Activated CD8-positive, alpha-beta memory T cell treated with anti-CD3 and anti-CD28 coated beads, Interleukin-2, amount 50 U/mL, for 24 hours (primary cell): ENCODE measurements around the gene CMTM7.
"Not testable (repeated sequence)": the region's sequence is repeated elsewhere in the genome, so short reads cannot be mapped to it uniquely, and the experiment has no call there.

Source experiments
- DNase-seq: peaks from one replicate; pipeline ENCODE4 v3.0.0-alpha.2; 2020; ENCODE audit errors: extremely low read depth

Gene CMTM7

DNA sequence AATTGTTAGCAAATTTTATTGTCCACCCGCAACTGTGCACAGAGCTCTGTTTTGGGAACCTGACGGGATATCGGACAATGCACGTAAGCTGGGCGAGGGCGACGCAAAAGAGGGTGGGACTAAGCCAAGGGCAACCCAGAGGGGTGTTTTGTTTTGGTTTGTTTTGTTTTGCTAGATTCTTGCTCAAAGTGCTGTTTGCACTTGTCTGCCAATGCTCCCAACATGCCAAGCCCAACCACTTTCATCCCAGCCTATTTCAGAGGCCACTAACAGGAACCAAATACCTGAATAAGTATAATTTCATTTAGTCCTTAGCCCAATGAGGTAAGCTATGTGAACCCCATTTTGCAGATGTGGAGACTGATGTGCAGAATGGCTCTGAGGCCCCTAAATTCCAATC lies 9.7 kb upstream of the CMTM7 start:
- no peak for DNase-seq

- DNase-seq = no peak
Observed at GRCh38 chr3:32383136-32383711, 8.4 kb upstream of the CMTM7 start.

DNA sequence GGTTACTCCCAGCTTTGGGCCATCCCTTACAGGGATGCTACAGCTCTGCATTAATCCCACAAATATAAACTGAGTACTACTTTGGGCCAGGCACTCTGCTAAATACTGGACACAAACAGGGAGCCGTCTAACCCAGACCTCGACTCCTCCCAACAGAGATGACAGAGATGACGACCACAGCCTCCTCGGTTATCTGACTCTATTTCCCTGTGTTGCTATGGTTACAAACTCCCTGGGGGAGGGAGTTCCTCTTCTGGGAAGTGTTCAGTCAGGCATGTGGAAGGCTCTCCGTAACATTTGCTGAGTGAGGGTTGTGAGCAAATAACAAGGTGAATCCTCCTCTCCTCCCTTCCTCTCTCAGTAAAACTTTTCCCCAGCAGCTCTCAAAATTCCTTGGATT lies 6.7 kb upstream of the CMTM7 start:
- no peak for DNase-seq

DNA sequence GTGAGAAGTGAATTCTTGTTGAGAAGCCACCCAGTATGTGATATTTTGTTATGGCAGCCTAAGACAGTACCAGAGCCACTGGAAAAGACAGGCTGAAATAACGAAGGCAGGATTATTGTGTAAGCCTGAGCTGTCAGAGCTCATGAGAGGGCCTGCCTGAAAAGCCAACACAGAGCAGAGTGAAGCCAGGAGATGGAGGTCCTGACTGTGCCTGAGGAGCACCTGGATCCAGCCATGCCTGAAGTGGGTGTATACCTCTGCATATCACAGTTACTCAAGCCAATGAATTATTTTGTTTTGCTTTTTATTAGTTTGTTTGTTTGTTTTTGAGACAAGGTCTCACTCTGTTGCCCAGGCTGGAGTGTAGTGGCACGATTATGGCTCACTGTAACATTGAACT lies 4.1 kb upstream of the CMTM7 start:
- DNase-seq = no peak

GRCh38 chr3:32389577-32389976 lies 2.1 kb upstream of the CMTM7 start:
- not testable (repeated sequence) for DNase-seq

DNA sequence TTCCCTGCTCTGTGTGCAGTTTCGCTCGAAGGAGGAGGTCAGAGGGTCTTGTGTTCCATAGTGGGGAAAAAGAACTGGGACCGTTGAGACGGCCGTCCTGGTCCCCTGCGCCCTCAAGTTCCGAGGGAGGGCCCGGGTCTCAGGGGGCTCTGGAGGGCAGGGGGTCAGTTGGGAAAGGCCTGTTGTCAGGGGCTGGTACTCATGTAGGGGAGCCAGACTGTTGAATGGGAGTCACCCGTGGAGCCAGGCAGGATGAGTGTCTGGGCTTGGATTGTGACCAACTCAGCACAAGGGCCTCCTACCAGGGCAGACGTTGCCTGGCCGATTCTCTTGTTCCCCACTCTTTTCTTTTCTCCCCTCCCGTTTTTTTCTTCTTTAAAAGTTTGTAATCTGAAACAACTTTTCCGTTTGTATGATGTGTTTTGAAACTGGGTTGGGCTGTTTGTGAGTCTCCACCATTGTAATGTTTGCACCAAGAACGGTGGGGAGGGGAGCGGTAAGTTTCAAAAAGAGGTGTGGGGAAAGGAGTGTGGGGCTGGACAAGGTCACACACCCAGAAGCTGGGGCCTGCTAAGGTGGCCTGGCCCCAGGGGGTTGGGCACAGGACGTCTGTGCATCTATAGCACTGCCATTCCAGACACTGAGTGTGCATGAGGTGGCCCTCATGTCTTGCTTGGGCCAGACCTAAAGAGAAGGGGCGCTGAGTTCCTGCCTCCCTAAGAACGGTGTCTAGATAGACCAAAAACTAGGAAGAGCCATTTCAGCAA lies 1.1 kb downstream of the CMTM7 start:
- DNase-seq = no peak

DNA sequence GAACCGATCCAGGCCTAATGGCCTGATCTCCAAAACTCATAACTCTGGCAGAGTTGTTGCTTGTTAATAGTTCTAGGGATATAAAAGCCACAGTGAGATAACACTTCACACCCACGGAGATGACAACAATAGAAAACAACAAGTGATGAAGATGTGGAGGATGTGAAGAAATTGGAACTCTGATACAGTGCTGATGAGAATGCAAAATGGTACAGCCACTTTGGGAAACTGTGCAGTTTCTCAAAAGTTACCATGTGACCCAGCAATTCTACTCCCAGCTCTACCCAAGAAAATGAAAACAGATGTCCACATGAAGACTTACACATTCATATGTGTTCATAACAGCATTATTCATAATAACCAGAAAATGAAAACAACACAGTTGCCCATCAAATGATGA lies 3.8 kb downstream of the CMTM7 start:
- DNase-seq = no peak

DNA sequence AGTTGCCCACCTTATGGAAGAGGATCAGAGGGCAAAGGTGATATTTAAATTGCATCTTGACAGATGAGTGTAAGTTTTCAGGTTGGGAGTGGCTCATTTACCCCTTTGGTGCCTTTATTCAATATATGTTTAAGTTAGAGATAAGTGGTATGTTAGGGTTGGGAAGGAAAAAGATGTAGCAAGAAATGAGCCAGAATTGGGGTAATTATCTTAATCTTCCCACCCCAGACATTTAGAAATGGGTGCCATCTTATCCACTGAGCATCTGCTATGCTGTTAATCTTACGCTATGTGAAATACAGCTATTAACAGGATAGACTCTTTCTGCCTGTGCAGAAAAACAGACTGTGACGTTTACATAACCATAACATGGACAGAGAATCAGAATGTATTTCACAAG lies 6.3 kb downstream of the CMTM7 start:
- no peak for DNase-seq

GRCh38 chr3:32398531-32398930 lies 6.9 kb downstream of the CMTM7 start:
- no peak for DNase-seq

GRCh38 chr3:32399030-32399620 lies 7.5 kb downstream of the CMTM7 start:
- DNase-seq = no peak

- DNase-seq = no peak
Observed at GRCh38 chr3:32401126-32401525, 9.5 kb downstream of the CMTM7 start.

- DNase-seq = no peak
Observed at GRCh38 chr3:32401556-32402081, 10.0 kb downstream of the CMTM7 start.

GRCh38 chr3:32403663-32404062 lies 12.0 kb downstream of the CMTM7 start:
- no peak for DNase-seq

DNA sequence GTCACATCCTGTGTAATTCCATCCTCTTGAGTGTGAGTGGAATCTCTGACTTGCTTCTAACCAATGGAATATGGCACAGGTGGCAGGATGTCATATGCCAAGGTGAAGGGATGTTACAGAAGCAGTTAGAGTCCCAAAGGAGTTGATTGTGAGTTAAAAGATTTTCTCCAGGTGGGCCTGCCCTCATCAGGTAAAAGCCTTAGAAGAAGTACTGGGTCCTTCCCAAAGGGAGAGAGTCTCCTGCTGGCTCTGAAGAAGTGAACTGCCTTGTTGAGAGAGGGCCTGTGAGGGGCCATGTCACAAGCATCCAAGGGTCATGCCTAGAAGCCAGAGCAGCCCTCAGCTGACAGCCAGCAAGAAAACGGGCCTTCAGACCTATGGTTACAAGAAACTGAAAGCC lies 13.1 kb downstream of the CMTM7 start:
- DNase-seq = no peak

DNA sequence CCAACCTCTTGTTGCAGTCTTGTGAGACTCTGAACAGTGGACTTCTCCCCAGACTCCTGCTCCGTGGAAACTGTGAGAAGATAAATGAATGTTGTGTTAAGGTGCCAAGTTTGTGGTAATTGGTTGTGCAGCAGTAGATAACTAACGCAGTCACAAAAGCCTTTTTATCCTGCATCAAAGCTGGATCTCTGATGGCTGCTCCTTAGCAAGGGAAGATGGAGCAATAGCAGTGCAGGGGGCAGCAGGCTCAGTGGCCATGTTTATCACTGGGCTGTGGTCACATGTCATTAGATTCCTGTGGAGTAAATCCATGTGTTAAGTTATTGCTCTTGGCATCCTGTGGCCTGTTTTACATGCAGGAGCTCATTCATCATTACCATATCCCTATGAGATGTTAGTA lies 13.5 kb downstream of the CMTM7 start:
- no peak for DNase-seq

- no peak for DNase-seq
Observed at GRCh38 chr3:32405711-32406323, 14.2 kb downstream of the CMTM7 start.

DNA sequence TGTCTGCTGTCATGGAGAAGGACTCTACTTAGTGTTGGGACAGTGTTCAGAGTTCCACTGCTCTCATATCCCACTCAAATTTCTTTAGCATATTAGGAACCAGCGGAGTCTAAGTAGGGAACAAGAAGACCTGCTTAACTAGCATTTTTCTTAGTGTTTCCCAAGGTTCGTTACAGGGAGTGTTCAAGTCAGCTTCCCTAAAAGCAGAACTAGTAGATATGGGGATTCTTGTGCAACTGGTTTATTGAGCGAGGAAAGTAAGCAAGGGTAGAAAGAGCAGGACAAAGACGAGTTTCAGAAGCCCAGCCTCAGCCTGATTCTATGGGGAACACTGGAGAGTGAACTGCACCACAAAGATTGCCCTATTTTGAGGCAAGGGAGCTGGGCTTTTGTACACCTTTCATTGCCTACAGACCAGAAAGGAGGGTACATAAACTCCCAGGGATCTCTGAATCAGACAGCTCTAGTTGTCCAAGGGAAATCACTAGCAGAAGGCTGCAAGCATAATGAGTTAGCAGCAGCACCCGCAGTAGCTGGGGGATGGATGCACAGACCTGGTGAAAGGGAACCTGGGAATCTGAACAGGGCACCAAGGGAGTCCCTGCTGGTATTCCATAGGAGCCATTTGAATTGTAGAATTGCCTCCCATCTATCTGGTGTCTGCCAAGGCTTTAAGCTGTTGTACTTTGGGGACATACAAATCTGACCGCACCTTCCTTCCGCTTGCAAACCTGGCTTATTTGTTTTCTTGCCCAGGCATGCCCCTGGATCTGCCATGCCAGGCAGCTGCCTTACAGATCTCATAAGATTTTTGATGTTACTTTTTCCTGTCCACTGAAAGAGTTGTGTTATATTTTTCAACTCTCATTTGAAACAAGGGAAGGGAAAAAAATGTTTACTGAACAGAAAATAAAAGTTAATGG lies 15.1 kb downstream of the CMTM7 start:
- DNase-seq = no peak

DNA sequence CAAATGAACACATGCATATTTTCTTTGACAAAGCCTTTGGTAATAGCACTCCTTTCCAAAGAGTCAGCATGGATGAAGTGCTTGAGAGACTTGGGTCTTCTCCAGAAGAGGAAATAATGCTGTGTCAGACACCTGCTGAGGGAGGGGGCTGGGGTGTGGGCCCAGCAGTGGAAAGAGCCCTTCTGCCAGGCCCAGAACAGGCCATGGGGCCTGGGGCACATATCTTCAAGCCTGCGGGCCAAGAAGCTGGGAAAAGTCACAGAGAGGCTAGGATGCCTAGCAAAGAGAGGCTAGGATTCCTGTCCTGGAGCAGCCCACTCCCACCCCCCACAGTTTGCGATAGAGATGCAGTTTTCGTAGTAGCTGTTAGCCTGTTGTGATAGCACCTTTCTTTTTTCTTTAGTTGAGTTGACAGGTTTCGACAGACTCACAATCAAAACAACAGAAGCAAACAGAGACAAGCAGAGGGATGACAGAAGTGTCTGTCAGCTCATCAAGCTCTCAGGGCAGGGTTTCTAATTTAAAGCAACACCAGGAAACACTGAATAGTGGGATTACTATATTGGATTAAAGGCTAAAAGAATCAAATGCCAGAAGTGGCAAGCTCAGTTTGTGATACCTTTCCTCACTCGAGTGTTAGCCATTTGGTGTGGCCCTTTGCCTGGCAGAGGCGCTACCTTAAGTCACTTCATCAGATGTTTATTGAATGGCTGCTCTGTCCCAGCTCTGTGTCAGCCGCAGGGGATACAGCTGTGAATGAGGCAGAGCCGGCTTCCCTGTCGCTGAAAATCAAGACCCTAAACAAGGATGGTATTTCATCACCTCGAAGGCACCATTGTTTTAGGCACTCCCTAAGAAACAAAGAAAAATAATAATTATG lies 19.0 kb downstream of the CMTM7 start:
- DNase-seq = no peak

- no peak for DNase-seq
Observed at GRCh38 chr3:32411442-32411841, 19.8 kb downstream of the CMTM7 start.

DNA sequence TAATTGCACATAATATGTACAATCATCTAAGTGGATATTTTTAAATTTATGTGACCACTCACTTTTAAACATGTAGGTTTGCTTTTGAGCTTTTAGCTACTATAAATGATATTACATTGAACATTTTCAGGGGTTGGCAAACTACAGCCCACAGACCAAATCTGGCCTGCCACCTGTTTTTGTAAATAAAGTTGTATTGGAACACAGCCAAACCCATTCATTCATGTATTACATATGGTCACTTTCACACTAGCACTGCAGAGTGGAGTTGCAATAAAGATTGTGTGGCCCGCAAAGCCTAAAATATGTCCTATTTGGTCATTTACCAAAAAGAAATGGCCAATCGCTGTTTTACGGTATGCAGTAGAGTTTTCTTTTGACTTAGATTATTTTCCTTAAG lies 21.2 kb downstream of the CMTM7 start:
- DNase-seq = no peak
